Fibroblast of lung (primary cell): ENCODE measurements around the gene OTOG. TPM values are rescaled to one million over a fixed set of nuclear protein-coding genes. Genes with fewer than 3 reads are reported as not detected.

Experiments
- DNase-seq, 2 donors: peaks; one replicate each; pipeline versions ENCODE4 v3.0.0 to v3.0.0-alpha.2; 2010; ENCODE audit warnings: low read depth in 2 of 2
- H2AFZ ChIP-seq: 2 replicates; pipeline ENCODE4 v1.5.1; 2012; ENCODE audit warnings: low read length, control low read depth, inconsistent platforms
- H3K27ac ChIP-seq: 2 replicates; pipeline ENCODE4 v1.5.1; 2011; ENCODE audit warnings: low read length, control low read depth; ENCODE audit not compliant: insufficient read depth
- H3K27me3 ChIP-seq: 2 replicates; pipeline ENCODE4 v1.5.1; 2011; ENCODE audit warnings: mild to moderate bottlenecking, low read length; ENCODE audit not compliant: control insufficient read depth, insufficient read depth
- H3K36me3 ChIP-seq: 2 replicates; pipeline ENCODE4 v1.5.1; 2011; ENCODE audit warnings: low read length; ENCODE audit not compliant: control insufficient read depth, insufficient read depth
- H3K4me1 ChIP-seq: 2 replicates; pipeline ENCODE4 v1.5.1; 2011; ENCODE audit warnings: low read length; ENCODE audit not compliant: control insufficient read depth, insufficient read depth; ENCODE audit errors: extremely low read depth
- H3K4me2 ChIP-seq: 2 replicates; pipeline ENCODE4 v1.5.1; 2011; ENCODE audit warnings: low read length, control low read depth; ENCODE audit not compliant: insufficient read depth; ENCODE audit errors: extremely low read depth
- H3K4me3 ChIP-seq, 4 experiments: fragments of 200-600 bp in 1 of 4; sonication (generic) in 1 of 4; replicated peaks in 1 of 4; 2 replicates each; pipeline ENCODE4 v1.5.1; 2011 to 2016; ENCODE audit warnings: low read length in 4 of 4, low read depth in 3 of 4, mild to moderate bottlenecking in 3 of 4, control low read depth in 2 of 4, inconsistent platforms in 1 of 4, mixed read lengths in 1 of 4; ENCODE audit not compliant: insufficient read depth in 1 of 4; ENCODE audit errors: control extremely low read depth in 1 of 4
- H3K79me2 ChIP-seq: 2 replicates; pipeline ENCODE4 v1.5.1; 2012; ENCODE audit warnings: mild to moderate bottlenecking, low read length, inconsistent platforms; ENCODE audit not compliant: control insufficient read depth, insufficient read depth
- H3K9ac ChIP-seq: 2 replicates; pipeline ENCODE4 v1.5.1; 2011; ENCODE audit warnings: mild to moderate bottlenecking, low read length, control low read depth; ENCODE audit not compliant: insufficient read depth
- H3K9me3 ChIP-seq: 2 replicates; pipeline ENCODE4 v1.5.1; 2012; ENCODE audit warnings: low read depth, low read length; ENCODE audit not compliant: control insufficient read depth, insufficient read depth
- H4K20me1 ChIP-seq: 2 replicates; pipeline ENCODE4 v1.5.1; 2011; ENCODE audit warnings: low read length; ENCODE audit not compliant: control insufficient read depth, insufficient read depth; ENCODE audit errors: extremely low read depth
- CTCF ChIP-seq, 2 donors: IDR thresholded peaks in 1 of 2; conservative IDR thresholded peaks in 1 of 2; 1 replicate in 1 of 2; 2 replicates in 1 of 2; pipeline ENCODE4 v1.5.1; 2011 to 2012; ENCODE audit warnings: low read length in 2 of 2, control low read depth in 1 of 2, inconsistent platforms in 1 of 2, low read depth in 1 of 2, mild to moderate bottlenecking in 1 of 2
- EZH2 ChIP-seq: IDR thresholded peaks from 2 replicates; pipeline ENCODE4 v1.5.1; 2012; ENCODE audit warnings: low read length, control low read depth, mild to moderate bottlenecking; ENCODE audit errors: missing control alignments
- polyA plus RNA-seq, 2 donors: library from polyadenylated mRNA; depleted of rRNA in 1 of 2; stranded (reverse) in 1 of 2; unstranded in 1 of 2; fragments of >200 nt; gene quantifications; 2 replicates each; pipeline ENCODE4 v1.2.1, GENCODE V29; 2011 to 2012; ENCODE audit warnings: missing spikeins in 1 of 2
- total RNA-seq: library from RNA; depleted of rRNA; stranded (reverse); fragments of >200 nt; gene quantifications from 2 replicates; pipeline ENCODE4 v1.2.1, GENCODE V29; 2014

Gene OTOG
- total and polyA plus RNA-seq, 2 donors (not counting 1 experiment from before 2014, with no cell fraction given): not detected

DNA sequence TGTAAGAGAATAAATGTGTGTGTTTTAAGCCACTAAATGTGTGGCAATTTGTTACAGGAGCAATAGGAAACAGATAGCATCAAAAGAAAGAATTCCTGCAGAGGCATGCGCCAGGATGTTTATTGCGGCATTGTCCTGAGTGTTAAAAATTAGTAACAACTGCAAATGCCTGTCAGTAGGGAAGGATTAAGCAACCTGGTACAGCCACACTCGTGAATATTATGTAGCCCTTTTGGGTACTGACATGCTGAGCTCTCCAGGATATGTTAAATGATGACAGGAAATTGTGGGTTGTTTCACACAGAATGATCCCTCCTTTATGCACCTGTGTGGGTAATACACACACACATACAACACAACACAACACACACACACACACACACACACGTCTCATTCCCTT lies 102.6 kb downstream of the OTOG start:
- no peak for DNase-seq
- Histone ChIP-seq H4K20me1 (no peaks in the 10 kb centered on the region), H3K9me3 (no peaks in the 10 kb centered on the region), H3K27me3 (no peaks in the 10 kb centered on the region), H3K27ac (no peak overlapping the region), H3K4me2 (no peak overlapping the region), H2AFZ (no peak overlapping the region), H3K4me1 (no peaks in the 10 kb centered on the region), H3K9ac (no peak overlapping the region), H3K79me2 (no peaks in the 10 kb centered on the region), H3K36me3 (no peaks in the 10 kb centered on the region), H3K4me3 (no peak overlapping the region)
- TF ChIP-seq CTCF (conservative IDR thresholded peaks at IDR 0.05 in 1 of 2, IDR thresholded peaks at IDR 0.05 in 1 of 2; ENCODE audit: low read depth in 1 of 2, low read length in 2 of 2) (no peak), EZH2 (no peak)

DNA sequence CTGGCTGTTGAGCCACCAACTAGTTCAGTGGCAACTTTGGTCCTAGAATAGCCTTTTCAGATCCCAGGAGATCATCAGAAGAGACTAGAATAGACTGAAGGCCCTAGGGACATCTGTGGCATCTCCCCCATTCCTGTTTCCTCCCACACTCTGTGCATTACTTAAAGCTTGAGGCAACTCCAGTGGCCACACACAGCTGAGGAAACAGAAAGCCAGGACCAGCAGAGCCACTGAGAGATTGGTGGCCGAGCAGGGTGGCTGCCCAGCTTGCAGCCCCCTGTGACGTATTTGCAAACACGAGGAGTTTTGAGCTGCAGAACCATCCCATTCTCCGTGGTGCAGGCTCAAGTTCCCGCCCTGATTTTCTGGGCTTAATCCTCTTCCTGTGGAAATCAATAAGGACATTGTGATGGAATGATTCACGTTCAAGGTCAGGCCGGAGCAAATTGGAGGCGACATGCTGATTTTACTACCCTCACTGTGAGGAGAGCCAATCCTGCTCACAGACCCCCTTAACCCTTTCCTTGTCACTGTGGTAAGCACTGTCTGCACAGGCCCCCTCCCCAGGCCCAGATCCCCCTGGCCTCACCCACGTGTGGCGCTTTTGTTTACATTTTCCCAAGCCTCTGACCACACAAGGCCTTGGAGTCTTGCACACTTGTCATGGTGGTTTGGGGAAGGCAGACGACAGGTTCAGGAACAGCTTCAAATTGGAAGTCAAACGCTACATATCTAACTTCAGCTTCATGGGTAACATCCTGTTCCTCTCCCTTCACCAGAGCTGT lies 103.3 kb downstream of the OTOG start:
- Histone ChIP-seq H3K4me2 (no peak overlapping the region), H3K9ac (no peak overlapping the region), H3K79me2 (no peaks in the 10 kb centered on the region), H2AFZ (no peak overlapping the region), H3K27ac (no peak overlapping the region), H3K27me3 (no peaks in the 10 kb centered on the region), H3K4me1 (no peaks in the 10 kb centered on the region), H3K36me3 (no peaks in the 10 kb centered on the region), H4K20me1 (no peaks in the 10 kb centered on the region), H3K4me3 (no peak overlapping the region), H3K9me3 (no peaks in the 10 kb centered on the region)
- peak in 1 of 2 donors; percentile 16 for DNase-seq
- TF ChIP-seq EZH2: no peak
- no peak for TF ChIP-seq CTCF (conservative IDR thresholded peaks at IDR 0.05 in 1 of 2, IDR thresholded peaks at IDR 0.05 in 1 of 2; ENCODE audit: low read depth in 1 of 2, low read length in 2 of 2)

- H3K9ac ChIP-seq: no peak overlapping the region
- no peak overlapping the region for H3K4me3 ChIP-seq
- no peaks in the 10 kb centered on the region for H3K4me1 ChIP-seq
- no peaks in the 10 kb centered on the region for H4K20me1 ChIP-seq
- DNase-seq: no peak
- H3K36me3 ChIP-seq: no peaks in the 10 kb centered on the region
- H3K9me3 ChIP-seq: no peaks in the 10 kb centered on the region
- no peak overlapping the region for H2AFZ ChIP-seq
- no peak overlapping the region for H3K27ac ChIP-seq
- no peaks in the 10 kb centered on the region for H3K79me2 ChIP-seq
- TF ChIP-seq EZH2: no peak
- no peak for TF ChIP-seq CTCF (conservative IDR thresholded peaks at IDR 0.05 in 1 of 2, IDR thresholded peaks at IDR 0.05 in 1 of 2; ENCODE audit: low read depth in 1 of 2, low read length in 2 of 2)
- H3K27me3 ChIP-seq: no peaks in the 10 kb centered on the region
- H3K4me2 ChIP-seq: no peak overlapping the region
Measured at GRCh38 chr11:17651061-17651460, 104.0 kb downstream of the OTOG start.
